Sigmoid colon (tissue), 7 donors: ENCODE data around the gene ALKBH2. TPM values are rescaled to one million over a fixed set of nuclear protein-coding genes. Genes with fewer than 3 reads are reported as not detected.

ENCODE experiments used
- DNase-seq: peaks from one replicate; pipeline ENCODE4 v3.0.0-alpha.2; 2019
- H3K27ac ChIP-seq, 4 donors: fragments of 200-600 bp; sonication (generic); one replicate each; pipeline ENCODE4 v1.5.1; 2016 to 2019; ENCODE audit warnings: mild to moderate bottlenecking in 1 of 4
- H3K27me3 ChIP-seq, 3 donors: fragments of 200-600 bp; sonication (generic); one replicate each; pipeline ENCODE4 v1.5.1; 2019; ENCODE audit warnings: mild to moderate bottlenecking in 1 of 3
- H3K36me3 ChIP-seq, 4 donors: fragments of 200-600 bp; sonication (generic); one replicate each; pipeline ENCODE4 v1.5.1; 2016 to 2019
- H3K4me1 ChIP-seq, 4 donors: fragments of 200-600 bp; sonication (generic); one replicate each; pipeline ENCODE4 v1.5.1; 2017 to 2019
- H3K4me3 ChIP-seq, 4 donors: fragments of 200-600 bp; sonication (generic); one replicate each; pipeline ENCODE4 v1.5.1; 2017 to 2019; ENCODE audit warnings: mild to moderate bottlenecking in 2 of 4, moderate library complexity in 1 of 4
- H3K9me3 ChIP-seq, 4 donors: fragments of 200-600 bp in 3 of 4; sonication (generic) in 3 of 4; one replicate each; pipeline versions ENCODE4 v1.5.1 to v1.6.1; 2013 to 2019
- CTCF ChIP-seq, 4 experiments: fragments of 450-650 bp in 3 of 4; fragments of 200-600 bp in 1 of 4; IDR thresholded peaks; one replicate each; pipeline ENCODE4 v1.5.1; 2016 to 2019; ENCODE audit warnings: antibody characterized with exemption in 4 of 4, mild to moderate bottlenecking in 3 of 4, moderate library complexity in 2 of 4
- EP300 ChIP-seq, 4 donors: sonication (generic); formaldehyde crosslinking; IDR thresholded peaks; one replicate each; pipeline ENCODE4 v1.6.1; 2017; ENCODE audit warnings: antibody characterized with exemption in 4 of 4
- POLR2A ChIP-seq, 2 donors: fragments of 450-650 bp; IDR thresholded peaks; one replicate each; pipeline ENCODE4 v1.6.1; 2016; ENCODE audit warnings: antibody characterized with exemption in 2 of 2, mild to moderate bottlenecking in 2 of 2, moderate library complexity in 2 of 2
- POLR2AphosphoS5 ChIP-seq, 4 donors: sonication (generic); formaldehyde crosslinking; IDR thresholded peaks; one replicate each; pipeline ENCODE4 v1.6.1; 2017; ENCODE audit warnings: antibody characterized with exemption in 4 of 4
- WGBS, 2 donors: extraction: QIAGEN DNeasy Blood & Tissue Kit; methylation state at CpG; one replicate each; pipeline ENCODE4 v1.1.7; 2013; 5-methylcytosine and 5-hydroxymethylcytosine counted together
- intact Hi-C: fragments of 100-400 bp; cut with DNase I; formaldehyde crosslinking; loops from one replicate; pipeline ENCODE4 v1.15.1; 2023
- polyA plus RNA-seq, 3 donors: library from polyadenylated mRNA; stranded (reverse); fragments of 200-250 nt; gene quantifications; one replicate each; pipeline ENCODE4 v1.2.3, GENCODE V29; 2013
- total RNA-seq, 4 donors: library from RNA; depleted of rRNA; stranded (reverse); fragments of >200 nt; gene quantifications; one replicate each; pipeline ENCODE4 v1.1.0, GENCODE V29; 2016
- donor health status: healthy with polysubstance abuse.
- donor health status: Bipolar disorder and iron deficiency.
- donor health status: healthy.

ALKBH2 gene
- total and polyA plus RNA-seq, 7 donors: 5.3 to 29.3 (median 15.5) TPM

DNA sequence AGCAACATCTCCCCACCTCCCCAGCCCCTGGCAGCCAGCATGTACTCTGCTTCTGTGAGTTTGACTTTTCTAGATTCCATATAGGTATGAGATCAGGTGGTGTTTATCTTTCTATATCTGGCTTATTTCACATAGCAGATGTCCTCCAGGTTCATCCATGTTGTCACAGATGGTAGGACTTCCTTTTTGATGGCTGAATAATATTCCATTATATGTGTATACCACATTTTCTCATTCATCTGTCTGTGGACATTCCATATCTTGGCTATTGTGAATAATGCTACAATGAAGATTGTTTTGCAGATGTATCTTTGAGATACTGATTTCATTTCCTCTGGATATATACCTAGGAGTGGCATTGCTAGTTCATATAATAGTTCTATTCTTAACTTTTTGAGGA, 18.4 kb downstream of the ALKBH2 start:
- Histone ChIP-seq H3K4me1 (no peaks in the 10 kb centered on the region), H3K9me3 (no peaks in the 10 kb centered on the region), H3K4me3 (no peak overlapping the region), H3K36me3 (peaks cover 6 to 82% (median 37%) of the 10 kb centered on the region in 4 donors), H3K27ac (no peak overlapping the region), H3K27me3 (no peaks in the 10 kb centered on the region)
- intact Hi-C loops: no loop called here
- no peak for DNase-seq
- no peak for TF ChIP-seq CTCF (IDR thresholded peaks at IDR 0.05)
- TF ChIP-seq POLR2AphosphoS5 (IDR thresholded peaks at IDR 0.05): no peak
- TF ChIP-seq EP300 (IDR thresholded peaks at IDR 0.05): no peak
- no peak for TF ChIP-seq POLR2A (IDR thresholded peaks at IDR 0.05)

GRCh38 chr12:109069307-109070271, 23.7 kb downstream of the ALKBH2 start:
- TF ChIP-seq POLR2AphosphoS5 (IDR thresholded peaks at IDR 0.05) (no peak), CTCF (IDR thresholded peaks at IDR 0.05) (no peak), EP300 (IDR thresholded peaks at IDR 0.05) (no peak), POLR2A (IDR thresholded peaks at IDR 0.05) (no peak)
- H3K4me1 ChIP-seq: no peaks in the 10 kb centered on the region
- intact Hi-C loops: no loop called here
- no peak overlapping the region for H3K4me3 ChIP-seq
- 19 to 65% methylated on average over 17 of the region's 17 CpGs for WGBS, 2 donors
- no peak overlapping the region for H3K27ac ChIP-seq
- no peak for DNase-seq
- no peaks in the 10 kb centered on the region for H3K9me3 ChIP-seq
- peaks cover 14 to 77% (median 46%) of the 10 kb centered on the region in 4 donors for H3K36me3 ChIP-seq
- H3K27me3 ChIP-seq: no peaks in the 10 kb centered on the region

GRCh38 chr12:109065853-109066193, 27.4 kb downstream of the ALKBH2 start:
- no peak for DNase-seq
- intact Hi-C loops: no loop called here
- Histone ChIP-seq H3K4me3 (no peak overlapping the region), H3K9me3 (no peaks in the 10 kb centered on the region), H3K27me3 (no peaks in the 10 kb centered on the region), H3K27ac (no peak overlapping the region), H3K36me3 (peaks cover 14 to 62% (median 22%) of the 10 kb centered on the region in 4 donors), H3K4me1 (no peaks in the 10 kb centered on the region)
- no peak for TF ChIP-seq EP300 (IDR thresholded peaks at IDR 0.05)
- no peak for TF ChIP-seq POLR2A (IDR thresholded peaks at IDR 0.05)
- no peak for TF ChIP-seq POLR2AphosphoS5 (IDR thresholded peaks at IDR 0.05)
- TF ChIP-seq CTCF (IDR thresholded peaks at IDR 0.05): no peak
- WGBS, 2 donors: 17 to 67% methylated on average over 1 of the region's 1 CpG

DNA sequence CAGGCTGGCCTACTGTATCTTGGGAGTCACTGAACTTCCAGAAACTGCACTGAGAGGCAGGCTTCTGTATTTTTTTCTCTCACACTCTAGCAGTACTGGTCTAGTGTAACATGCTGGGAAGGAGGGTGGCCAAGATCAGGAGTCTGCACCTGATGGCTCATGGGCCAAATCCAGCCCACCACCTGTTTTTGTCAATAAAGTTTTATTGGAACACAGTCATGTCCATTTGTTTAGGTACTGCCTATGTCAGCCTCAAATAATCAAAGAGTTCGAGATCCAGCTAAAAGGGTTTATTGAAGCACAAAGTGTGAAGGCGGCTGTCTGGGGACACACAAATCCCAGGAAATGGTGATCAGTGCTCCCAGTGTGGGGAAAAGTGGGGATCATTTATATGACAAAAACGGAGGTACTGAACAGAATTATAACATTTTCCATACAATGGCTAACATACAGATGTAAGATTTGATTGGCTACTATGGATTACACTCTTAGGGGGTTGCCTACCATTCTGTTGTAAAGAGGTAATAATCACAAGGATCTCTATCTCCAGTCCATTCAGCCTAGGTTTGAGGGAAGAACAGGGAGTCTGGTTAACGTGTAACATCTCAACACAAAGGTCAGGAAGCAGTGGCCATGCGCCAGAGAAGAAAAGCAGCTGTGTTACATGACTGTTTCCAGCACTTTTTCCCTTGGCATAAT, 28.0 kb downstream of the ALKBH2 start:
- peaks cover 14 to 62% (median 18%) of the 10 kb centered on the region in 4 donors for H3K36me3 ChIP-seq
- intact Hi-C loops: no loop called here
- no peaks in the 10 kb centered on the region for H3K27me3 ChIP-seq
- H3K27ac ChIP-seq: no peak overlapping the region
- H3K4me3 ChIP-seq: no peak overlapping the region
- WGBS, 2 donors: 25 to 73% methylated on average over 5 of the region's 5 CpGs
- H3K9me3 ChIP-seq: no peaks in the 10 kb centered on the region
- no peak for TF ChIP-seq CTCF (IDR thresholded peaks at IDR 0.05)
- no peak for TF ChIP-seq POLR2AphosphoS5 (IDR thresholded peaks at IDR 0.05)
- no peak for TF ChIP-seq POLR2A (IDR thresholded peaks at IDR 0.05)
- TF ChIP-seq EP300 (IDR thresholded peaks at IDR 0.05): no peak
- DNase-seq: no peak
- H3K4me1 ChIP-seq: no peaks in the 10 kb centered on the region
